Adrenal gland (tissue), 5 donors: ENCODE data around the gene ZNF836.

Source experiments
- CTCF ChIP-seq, 6 experiments: fragments of 450-650 bp in 4 of 6; fragments of 200-600 bp in 2 of 6; sonication (generic) in 1 of 6; IDR thresholded peaks; 1 replicate in 5 of 6; 2 replicates in 1 of 6; pipeline versions ENCODE4 v1.5.1 to v1.8.0; 2016 to 2021; ENCODE audit warnings: antibody characterized with exemption in 6 of 6, mild to moderate bottlenecking in 2 of 6, moderate library complexity in 1 of 6
- POLR2A ChIP-seq, 2 donors: fragments of 450-650 bp; IDR thresholded peaks; one replicate each; pipeline ENCODE4 v1.6.1; 2017; ENCODE audit warnings: antibody characterized with exemption in 2 of 2, mild to moderate bottlenecking in 2 of 2, moderate library complexity in 1 of 2
- donor health status: DM: no; HTN: no; CAD: no.

DNA sequence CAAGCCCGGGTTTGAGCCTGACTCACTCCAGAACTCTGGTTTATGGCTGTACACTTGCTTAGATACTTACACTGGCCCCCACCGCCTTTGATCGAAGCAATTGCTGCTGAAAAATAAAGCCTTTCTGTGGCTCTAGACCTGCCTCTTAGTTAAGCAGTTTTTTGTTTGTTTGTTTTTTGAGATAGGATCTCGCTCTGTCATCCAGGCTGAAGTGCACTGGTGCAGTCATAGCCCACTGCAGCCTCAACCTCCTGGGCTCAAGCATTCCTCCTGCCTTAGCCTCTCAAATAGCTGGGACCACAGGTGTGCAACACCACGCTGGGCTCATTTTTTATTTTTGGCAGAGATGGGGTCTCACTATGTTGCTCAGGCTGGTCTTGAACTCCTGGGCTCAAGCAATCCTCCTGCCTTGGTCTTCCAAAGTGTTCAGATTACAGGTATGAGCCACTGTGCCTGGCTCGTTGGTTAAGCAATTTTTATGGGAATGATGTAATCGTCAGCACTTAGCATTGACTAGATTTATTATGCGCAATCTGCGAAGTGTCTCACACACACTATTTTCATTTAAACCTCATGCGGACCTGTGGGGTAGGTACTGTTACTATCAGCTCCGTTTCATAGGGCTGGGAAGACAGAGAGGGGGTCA lies 40.6 kb upstream of the ZNF836 start:
- no peak for TF ChIP-seq POLR2A (IDR thresholded peaks at IDR 0.05)
- TF ChIP-seq CTCF (IDR thresholded peaks at IDR 0.05), result no peak
